Measurements from ENCODE around the gene PXMP2. TPM values are rescaled to one million over a fixed set of nuclear protein-coding genes. Genes with fewer than 3 reads are reported as not detected.

The PXMP2 gene
- total RNA-seq, 1 experiment from 2014 or later = 17.8 TPM

- Histone ChIP-seq H3K27me3 (ENCODE audit: insufficient read depth, low read length) (no peaks in the 10 kb centered on the region), H2BK20ac (ENCODE audit: low read depth, low read length, poor library complexity, severe bottlenecking) (no peak overlapping the region), H3K18ac (ENCODE audit: insufficient read length, low read depth, low read length) (no peak overlapping the region), H4K91ac (ENCODE audit: insufficient read length, low read depth, low read length) (no peak overlapping the region), H3K4me2 (ENCODE audit: insufficient read depth, insufficient read length, low read length) (no peak overlapping the region), H3K9ac (ENCODE audit: extremely low read depth, insufficient read length, low read length) (no peak overlapping the region), H3K79me1 (ENCODE audit: insufficient read depth, low read depth, low read length, poor library complexity, severe bottlenecking) (no peaks in the 10 kb centered on the region), H4K5ac (ENCODE audit: insufficient read length, low read depth, low read length) (no peak overlapping the region), H3T11ph (ENCODE audit: low read length) (no peak overlapping the region), H2BK120ac (ENCODE audit: low read depth, low read length, poor library complexity, severe bottlenecking) (no peak overlapping the region), H4K20me1 (ENCODE audit: control insufficient read depth, insufficient read depth, insufficient read length) (no peaks in the 10 kb centered on the region), H2AK5ac (ENCODE audit: insufficient read length, low read length) (no peak overlapping the region), H3K14ac (ENCODE audit: insufficient read depth, low read length) (no peak overlapping the region), H2BK12ac (ENCODE audit: insufficient read length, low read depth, low read length) (no peak overlapping the region), H3K4me1 (ENCODE audit: insufficient read depth, low read length) (no peaks in the 10 kb centered on the region), H3K27ac (ENCODE audit: insufficient read length, low read depth, low read length) (no peak overlapping the region), H3K56ac (ENCODE audit: insufficient read length, low read depth, low read length) (no peak overlapping the region), H2BK5ac (ENCODE audit: insufficient read length, low read length) (no peak overlapping the region), H4K8ac (replicated peaks; ENCODE audit: insufficient read length, low read depth, low read length) (no peak overlapping the region), H3K79me2 (ENCODE audit: insufficient read depth, low read length) (no peaks in the 10 kb centered on the region), H3K23ac (ENCODE audit: insufficient read length, low read depth, low read length) (no peak overlapping the region), H2BK15ac (ENCODE audit: low read depth, low read length) (no peak overlapping the region), H3K4ac (ENCODE audit: low read depth, low read length) (no peak overlapping the region), H3K9me3 (ENCODE audit: control insufficient read depth, low read depth, low read length) (no peaks in the 10 kb centered on the region), H3K23me2 (ENCODE audit: insufficient read length, low read depth, low read length, poor library complexity, severe bottlenecking) (no peaks in the 10 kb centered on the region), H2AFZ (ENCODE audit: low read length) (no peak overlapping the region)
- no peak for TF ChIP-seq CTCF (conservative IDR thresholded peaks at IDR 0.05)
- WGBS (ENCODE audit: extremely low coverage, insufficient read length, low lambda C conversion rate) = no CpG with 5 or more reads among the region's 16 CpGs
- H3K27me3 Mint-ChIP-seq (ENCODE audit: low read depth) = no peaks in the 10 kb centered on the region
- H3K9me3 Mint-ChIP-seq = no peaks in the 10 kb centered on the region
- H3K4me1 Mint-ChIP-seq = no peaks in the 10 kb centered on the region
- H3K4me3 Mint-ChIP-seq = no peak overlapping the region
- DNase-seq = no peak
- H3K36me3 Mint-ChIP-seq (ENCODE audit: insufficient read depth in 1 of 3, low read depth in 3 of 3) = peaks cover 50 to 93% (median 87%) of the 10 kb centered on the region in 3 experiments
- H3K27ac Mint-ChIP-seq = no peak overlapping the region
These were observed 28.2 kb upstream of the PXMP2 start for GRCh38 chr12:132659146-132659545.

Measured in H9 (cell line).